NCI-H1694 (cell line): Measurements from ENCODE around the gene OPRL1.
A peak's percentile ranks its signal among the peaks of the same experiment; 100 is the strongest.

Experiments
- DNase-seq: peaks from one replicate; lab custom pipeline; 2025; lab: John Stamatoyannopoulos, UW

The OPRL1 gene

DNA sequence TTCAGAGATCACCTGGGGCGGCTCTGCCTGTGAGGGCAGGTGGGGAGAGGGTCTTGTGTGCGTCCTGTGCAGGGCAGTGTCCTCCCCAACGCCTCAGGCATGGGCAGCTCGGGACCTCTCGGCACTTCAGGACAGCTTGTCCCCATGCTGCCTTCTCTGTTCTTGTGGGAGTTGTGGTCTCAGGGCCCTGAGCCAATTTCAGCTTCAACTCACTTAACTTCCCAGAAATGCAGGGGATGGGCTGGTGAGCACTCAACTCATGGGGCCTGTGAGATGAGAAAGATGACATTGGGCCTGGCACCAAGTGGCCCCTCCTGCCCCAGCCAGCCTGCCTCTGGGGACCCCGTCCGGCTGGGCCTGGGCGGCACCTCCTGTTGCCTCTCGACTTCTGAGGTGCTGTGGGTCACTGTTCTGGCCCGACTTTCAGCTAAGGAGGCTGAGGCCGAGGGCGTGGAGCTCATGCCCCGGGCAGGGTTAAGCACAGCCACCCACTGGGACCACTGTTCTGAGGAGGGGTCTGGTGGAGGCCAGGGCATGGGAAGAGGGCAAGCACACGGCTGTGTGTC is 7.3 kb upstream of the OPRL1 start:
- no peak for DNase-seq

DNA sequence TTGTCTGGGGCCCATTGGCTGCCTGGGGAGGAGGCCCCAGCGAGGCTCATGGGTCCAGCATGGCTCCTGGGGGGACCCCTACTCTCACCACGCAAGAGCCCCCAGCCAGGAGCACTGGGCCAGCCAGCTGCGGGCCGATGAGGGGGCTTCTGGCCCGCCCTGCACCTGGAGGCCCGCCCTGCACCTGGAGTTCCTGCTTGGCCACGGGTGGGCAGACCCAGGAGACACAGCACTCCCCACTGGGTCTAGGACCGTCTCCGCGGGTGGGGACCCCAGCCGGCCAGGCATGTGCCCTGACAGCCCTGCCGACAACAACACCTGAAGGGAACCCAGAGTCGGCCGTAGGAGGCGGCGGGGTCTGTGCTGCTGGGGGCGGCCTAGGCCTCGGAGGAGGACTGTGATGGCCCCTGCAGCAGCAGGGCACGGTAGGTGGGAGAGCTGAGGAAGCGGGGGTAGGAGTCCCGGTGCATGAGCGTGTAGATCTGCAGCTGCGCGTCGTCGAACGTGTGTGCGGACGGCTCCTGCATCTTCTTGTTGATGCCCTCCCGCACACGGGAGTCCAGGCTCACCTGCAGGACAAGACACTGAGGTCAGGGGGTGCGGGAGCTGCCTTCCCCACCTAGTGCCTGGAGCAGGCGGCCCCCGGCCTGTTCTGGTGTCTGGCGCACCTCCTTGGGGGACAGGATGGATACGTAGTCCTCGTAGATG is 6.3 kb upstream of the OPRL1 start:
- DNase-seq, result no peak

DNA sequence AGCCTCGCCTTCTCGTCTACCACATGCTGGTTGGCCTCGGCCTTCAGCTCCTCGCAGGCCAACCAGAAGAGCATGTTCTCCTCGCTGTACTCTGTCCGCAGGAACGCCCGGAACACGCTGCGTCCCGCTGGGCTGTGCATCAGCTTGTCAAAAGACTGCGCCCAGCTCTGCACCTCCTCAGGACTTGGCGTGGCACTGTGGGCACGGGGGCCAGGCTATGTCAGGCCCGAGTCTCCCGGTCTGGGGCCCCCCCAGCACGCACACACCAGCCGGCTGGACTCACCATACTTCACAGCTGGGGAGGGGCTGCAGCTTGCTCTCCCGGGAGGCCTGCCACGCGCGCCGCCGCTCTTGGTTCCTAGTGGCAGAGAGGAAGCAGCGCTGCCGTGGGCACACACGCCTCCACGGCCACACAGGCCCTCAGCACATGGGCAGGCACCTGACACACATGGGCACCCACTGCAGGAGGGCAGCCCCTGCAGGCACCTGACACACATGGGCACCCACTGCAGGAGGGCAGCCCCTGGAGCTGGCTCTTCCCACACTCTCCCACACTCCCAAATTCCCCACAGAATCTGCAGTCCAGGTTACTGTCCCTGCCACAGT is 5.6 kb upstream of the OPRL1 start:
- no peak for DNase-seq

DNA sequence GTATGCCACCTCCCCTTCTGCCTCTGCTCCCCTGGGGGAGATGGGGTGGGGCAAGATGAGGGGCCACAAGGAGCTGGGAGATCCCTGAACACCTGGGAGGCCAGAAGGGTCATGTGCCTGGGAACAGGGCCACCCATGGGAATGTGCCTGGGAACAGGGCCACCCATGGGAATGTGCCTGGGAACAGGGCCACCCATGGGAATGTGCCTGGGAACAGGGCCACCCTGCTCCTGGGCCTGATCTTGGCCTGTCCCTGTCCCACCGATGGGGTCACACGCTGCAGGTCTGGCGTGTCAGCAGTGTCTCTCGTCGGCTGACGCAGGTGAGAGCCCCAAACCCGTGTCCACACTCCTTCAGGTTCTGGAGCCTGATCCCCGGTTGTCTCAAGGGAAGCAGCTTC is 4.9 kb upstream of the OPRL1 start:
- no peak for DNase-seq

DNA sequence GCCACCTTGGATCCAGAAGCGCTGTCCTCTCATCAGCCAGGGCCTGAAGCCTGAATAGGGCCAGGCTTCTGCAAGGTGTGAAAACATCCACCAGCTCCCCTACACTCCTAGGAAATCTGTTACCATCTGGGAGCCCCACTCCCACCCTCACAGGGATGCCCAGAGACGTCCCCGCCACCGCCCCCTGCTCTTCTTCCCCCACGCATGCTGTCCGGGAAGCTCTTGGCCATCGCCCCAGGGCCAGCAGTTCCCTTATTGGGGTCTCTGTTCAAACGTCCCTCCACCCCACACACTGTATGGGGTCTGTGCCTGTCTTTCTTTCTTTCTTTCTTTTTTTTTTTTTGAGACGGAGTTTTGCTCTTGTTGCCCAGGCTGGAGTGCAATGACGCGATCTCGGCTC is 4.3 kb upstream of the OPRL1 start:
- DNase-seq, result no peak

DNA sequence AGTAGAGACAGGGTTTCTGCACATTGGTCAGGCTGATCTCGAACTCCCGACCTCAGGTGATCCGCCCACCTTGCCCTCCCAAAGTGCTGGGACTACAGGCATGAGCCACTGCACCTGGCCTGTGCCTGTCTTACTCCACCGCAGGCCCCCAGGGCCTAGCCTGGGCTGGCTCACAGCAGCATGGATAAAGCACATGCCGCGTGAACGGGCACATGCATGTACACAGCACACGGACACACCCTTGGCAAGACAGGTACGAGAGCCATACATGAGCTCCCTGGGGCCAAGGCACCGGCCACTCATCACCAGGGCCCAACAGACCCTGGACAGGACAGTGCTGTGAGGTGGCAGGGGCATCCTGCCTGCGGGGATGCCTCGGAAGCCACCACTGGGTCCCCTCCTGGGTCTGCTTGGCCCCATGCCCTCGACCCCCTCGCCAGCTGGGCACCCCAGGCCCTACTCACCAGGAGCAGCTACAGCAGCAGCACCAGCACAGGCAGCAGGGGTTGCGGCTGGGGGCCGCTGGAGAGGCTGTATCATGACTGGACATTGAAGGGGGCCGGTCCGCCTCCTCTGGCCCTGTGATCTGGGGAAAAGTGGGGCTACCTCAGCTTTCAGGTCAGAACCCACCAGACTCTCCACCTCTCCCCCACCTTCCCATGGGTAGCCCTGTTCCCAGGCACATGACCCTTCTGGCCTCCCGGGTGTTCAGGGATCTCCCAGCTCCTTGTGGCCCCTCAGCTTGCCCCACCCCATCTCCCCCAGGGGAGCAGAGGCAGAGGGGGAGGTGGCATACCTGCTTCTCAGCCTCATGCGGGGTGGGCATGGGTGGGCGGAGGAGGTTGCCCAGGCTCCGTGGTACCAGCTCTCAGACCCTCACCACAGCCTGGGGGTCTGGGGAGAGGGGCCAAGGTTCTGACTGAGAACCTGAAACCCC is 3.6 kb upstream of the OPRL1 start:
- no peak for DNase-seq

DNA sequence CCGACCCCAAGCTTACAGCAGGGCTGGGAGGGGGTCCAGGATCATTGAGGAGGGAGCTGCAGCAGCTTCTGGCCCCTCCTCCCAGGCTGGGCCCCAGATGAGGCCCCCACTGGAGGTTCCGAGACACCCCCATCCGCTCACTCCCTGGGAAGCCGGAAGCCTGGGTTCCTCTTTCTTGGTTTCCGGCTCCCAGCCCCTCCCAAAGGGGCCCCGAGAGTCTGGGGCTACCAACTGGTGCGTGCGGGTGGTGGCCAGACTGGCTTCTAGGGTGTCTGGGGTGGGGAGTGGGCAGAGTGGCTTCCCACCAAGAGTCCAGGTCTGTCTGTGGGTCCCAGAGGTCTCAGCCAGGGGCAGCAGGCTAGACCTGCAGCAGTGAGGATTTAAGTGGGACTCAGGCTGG is 2.8 kb upstream of the OPRL1 start:
- DNase-seq, result no peak

DNA sequence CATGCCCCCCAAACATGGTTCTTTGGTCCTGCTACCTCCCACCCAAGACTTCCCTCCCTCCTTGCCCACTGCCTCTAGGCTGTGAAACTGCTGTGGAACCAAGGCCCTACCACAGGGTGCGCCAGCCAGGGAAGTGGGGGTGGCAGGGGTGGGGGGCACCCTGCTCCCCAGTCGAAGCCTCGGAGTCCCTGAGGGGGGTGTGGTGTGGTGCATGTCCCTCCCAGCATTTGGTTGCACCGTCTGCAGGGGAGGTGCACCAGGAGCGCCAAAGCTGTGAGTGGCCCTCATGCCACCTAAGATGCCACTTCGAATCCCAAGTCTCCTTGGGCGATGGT is 2.4 kb upstream of the OPRL1 start:
- no peak for DNase-seq

DNA sequence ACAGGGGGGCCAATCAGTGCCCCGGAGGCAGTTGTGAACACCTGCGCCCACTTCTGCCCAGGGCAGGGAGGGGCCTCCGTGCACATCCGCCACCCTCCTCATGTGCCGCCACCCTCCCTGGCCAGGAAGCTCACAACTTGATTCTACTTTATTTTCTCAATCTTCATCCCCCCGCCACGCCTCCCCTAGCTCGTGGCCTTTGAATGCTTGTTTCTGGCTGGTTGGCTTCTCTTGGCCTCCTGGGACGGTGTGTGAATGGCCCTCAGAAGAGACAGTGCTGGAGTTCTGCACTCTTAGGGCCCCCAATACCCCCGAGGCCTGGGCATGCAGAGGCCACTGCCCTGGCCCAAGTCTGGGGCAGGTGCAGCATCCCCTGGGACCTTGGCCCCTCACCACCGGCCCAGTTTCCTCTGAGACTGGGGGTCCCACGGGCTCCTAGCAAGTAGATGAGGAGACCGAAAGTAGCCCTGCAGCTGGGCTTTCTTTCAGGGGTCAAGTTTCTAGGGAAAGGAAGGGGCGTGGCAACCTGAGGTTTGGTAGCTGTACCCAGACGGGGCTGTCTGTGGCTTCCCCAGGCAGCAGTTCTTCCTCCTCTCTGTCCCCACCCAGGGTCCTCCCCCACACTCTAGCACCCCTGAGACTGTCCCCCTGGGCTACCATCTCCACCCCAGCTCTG is 1.9 kb upstream of the OPRL1 start:
- DNase-seq, result no peak

DNA sequence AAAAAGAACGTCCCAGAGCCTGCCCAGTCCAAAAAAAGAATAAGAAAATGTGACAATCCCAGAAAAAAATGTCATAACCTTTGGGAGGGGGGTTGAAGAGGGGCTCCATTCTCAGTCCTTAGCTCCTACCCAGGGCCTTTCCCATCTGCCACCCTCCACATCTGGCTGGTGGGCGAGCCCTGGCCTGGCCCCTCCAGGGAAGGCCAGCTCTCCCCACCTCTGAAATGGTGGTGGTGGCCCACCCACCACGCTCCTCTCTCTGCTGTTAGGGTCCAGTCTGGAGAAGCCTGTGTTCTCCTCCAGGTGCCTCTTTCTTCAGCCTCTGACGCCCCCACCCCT is 979 bp upstream of the OPRL1 start:
- no peak for DNase-seq

DNA sequence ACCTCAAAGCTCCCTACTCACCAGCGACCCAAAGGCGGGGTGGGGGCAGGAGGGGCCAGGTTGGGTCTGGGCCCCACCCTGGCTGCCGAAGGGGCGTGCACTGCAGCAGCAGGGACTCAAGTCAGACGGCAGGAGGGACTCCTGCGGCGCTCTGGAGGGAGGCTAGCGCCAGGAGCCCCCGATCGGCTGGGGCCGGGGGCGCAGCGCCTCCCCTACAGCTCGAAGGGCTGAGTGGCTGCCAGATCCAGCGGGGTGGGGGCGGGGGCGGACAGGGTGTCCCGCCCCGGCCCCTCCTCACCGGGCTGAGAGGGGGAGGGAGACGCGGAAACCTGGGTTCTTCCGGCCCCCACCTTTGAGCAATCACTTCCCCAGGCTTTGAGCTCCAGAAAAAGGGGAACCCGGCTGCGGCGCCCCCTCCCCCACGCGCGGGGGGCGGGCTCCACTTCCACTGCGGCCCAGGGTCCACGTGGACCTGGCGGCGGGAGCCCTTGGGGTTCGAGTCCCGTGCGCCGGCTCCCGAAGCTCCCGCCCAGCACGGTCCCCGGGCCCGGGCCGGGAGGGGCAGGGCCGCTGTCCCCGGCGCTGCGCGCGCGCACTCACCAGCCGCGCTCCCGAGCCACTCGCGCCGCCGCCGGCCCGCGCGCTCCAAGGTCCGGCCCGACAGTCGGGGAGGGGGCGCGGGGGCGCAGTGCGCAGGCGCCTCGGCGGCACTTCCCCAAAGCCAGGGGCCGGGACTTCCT is 439 bp upstream of the OPRL1 start, which contains the start of gene RGS19:
TSS of gene RGS19 (minus strand) at position 246 of the 740 bp plus-strand sequence. CDS start 2,632 bp downstream, outside the sequence.
- peak; percentile 21 for DNase-seq

DNA sequence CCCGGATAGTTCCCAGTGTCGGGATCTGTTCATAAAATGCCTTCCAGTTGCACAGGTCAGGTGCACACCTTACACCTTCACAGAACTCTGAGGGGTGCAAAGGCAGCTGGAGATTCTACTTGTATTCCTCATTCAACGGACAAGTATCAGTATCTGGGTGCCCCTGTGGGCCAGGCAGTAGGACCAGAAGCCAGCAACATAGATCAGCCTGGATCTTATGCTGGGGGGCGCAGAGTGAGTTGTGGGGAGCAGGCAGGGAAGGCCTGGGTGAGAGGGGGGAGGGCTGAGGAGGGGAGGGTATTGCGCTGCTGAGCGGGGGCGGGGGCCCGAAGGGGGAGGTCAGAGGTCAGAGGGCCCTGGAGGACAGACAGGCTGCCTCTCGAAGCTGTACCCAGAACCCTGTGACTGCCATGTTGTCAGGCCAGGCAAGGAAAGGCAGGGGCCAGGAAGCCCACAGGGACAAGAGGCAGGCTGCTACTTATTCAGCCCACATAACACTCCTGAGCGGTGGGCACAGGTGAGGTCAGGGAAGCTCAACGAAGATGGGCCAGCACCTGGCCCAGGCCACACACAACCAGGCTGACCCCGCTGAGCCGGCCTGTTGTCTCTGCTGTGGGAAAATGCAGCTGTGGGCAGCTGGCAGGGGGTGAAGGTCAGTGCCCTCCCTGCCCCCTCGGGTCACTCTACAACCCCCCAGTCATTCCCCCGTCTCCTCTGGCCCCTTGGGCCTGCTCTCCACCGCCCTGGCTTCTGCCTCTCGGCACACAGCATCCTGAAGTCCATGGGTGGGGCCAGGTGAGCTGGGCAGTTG is 1.1 kb downstream of the OPRL1 start:
- no peak for DNase-seq

DNA sequence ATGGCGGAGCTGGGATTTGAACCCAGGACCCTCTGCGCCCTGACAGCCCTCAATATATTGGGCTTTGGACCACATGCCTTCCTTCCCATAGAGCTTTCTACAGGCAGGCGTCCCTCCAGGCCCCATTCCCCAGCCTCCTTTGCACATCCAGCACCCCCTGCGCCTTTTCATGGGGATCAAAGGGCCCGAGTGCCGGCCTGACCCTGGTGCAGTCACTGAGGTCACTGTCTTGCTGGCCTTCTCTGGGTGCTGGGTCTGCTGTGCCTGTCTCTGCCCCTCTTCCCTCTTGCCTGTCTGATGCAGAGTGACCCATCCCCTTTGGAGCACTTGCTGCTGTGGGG is 1.7 kb downstream of the OPRL1 start:
- DNase-seq, result no peak

DNA sequence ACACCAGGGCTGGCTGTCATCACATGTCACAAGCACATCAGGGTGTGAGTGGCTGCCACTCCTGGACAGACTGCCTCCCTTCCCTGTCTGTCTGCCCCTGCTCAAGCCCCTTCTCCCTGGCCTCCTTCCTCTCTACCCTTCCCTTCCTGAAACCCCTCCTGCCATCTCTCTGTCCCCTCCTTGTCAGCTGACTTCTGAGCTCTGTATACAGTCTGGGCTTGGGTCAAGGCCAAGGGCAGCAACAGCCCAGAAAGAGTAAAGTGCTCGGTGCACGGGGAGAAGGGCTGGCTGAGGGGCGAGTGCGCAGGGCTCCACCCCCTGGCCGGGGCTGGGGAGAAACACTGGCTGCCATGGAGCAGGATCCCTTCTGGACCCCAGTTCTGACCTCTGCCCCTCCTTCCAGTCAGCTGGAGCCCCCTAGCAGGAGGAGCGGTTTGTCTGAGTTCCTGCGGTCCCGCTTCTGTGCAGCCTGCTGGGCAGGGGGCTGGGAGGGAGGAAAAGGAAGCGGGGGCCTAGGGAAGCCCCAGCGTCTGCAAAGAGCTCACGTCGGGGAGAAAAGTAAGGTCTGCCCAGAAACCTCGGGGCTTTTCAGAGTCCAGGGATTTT is 2.3 kb downstream of the OPRL1 start:
- no peak for DNase-seq

DNA sequence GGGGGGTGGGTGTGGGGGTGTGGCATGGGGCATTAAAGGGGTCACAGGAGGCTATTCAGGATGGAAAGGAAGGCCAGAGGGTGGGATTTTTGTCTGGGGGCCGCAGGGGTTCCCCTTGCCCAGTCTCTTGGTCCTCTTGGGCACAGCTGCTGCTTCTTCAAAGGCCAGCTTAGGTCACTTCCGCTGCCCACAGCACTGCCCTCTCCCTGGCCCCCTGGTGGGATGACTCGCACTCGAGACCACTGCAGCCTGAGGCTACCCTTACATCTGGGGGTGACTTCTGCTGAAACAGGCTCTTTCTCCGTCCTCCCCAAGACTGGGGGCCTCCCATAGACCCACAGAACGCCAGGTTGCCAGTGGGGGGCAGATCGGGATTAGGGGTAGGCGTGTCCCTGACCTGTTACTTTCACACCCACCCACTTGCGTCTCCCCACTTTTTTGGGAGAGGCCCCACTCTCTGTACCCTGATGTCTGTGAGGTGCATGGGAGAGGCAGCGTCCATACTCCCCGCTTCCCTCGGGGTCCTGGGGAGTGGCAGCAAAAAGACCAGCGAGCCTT is 3.0 kb downstream of the OPRL1 start:
- DNase-seq, result no peak

DNA sequence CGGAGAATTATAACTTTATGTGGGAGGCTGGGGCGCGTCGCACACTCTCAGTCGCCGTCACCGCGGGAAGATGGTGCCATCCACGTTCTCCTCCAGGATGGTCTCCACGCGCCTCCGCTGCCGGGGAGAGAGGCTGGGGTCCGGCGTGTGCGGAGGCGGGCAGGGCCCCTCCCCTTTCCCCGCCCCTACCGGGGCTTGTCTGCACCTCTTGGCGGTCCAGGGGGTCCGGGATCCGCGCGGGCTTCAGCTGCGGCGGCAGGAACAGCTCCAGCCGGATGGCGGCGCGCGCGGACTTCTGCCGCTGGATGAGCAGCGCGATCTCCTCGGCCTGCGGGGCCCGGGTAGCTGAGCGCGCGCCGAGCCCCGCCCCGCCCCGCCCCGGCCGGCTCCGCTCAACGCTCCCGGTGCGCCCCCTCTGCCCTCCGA is 3.5 kb downstream of the OPRL1 start:
- DNase-seq, result peak; percentile 38

DNA sequence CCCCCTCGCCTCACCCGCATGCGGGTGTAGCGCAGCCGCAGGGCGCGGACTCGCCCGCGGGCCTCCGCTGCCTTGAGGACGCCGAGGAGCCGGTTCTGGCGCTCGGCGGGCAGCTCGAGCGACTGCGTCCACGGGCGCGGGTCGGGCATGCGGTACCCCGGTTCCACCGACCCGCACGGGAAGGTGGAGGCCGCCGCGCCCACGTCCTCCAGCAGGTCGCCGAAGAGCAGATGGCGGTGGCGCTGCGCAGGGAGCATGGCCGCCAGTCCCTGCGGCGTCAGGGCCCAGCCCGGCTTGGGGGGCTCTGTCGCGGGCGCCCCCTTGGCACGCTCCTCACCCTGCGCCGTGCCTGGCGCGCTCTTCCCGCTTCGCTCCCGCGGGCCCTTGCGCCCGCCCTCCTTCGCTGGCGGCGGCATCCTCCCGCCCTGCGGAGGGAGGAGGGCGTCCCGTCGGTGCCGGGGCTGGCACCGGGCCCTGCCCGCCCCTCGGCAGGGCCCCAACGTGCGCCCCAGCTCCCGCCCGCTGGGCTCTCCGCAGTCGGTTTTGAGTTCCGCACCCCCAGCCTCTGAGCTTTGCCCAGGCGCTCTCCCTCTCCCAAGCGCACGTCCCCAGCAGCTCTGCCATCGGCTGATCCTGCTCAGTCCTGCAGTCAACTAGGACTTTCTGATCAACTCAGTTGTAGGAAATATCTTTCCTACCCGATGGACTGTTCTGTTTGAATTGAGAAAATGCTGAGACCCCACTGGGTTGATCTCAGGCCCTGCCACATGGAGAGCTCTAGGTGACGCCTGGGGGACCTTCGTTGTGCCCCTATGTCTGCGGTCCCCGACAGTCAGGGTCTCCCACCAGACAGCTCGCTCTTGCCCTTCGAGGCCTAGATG is 4.2 kb downstream of the OPRL1 start, which contains the start of gene LKAAEAR1:
TSS of gene LKAAEAR1 (minus strand) at position 595 of the 881 bp plus-strand sequence. CDS start at position 416, 179 bp downstream.
- DNase-seq, result no peak

DNA sequence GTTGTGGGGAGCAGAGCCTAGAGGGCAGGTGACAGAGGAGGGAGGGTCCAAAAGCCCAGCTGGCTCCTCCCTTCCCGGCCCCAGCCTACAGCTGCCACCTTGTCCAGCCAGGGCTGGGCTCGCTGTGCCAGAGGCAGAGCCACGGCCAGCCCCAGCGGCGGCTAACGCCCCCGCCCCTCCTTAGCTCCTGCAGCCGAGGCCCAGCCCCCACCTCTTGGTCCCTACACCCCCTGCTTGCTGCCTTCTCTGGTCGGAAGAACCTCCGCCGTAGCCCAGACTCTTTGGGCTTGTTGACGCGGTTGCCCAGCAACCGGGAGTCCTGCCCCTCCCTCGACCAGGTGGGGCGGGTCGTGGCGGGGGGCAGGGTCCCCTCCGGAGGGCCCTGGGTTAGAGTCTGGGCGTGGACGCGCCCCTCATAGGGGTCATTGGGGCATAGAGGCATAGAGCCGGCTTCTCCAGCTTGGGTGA is 4.8 kb downstream of the OPRL1 start:
- DNase-seq, result no peak

DNA sequence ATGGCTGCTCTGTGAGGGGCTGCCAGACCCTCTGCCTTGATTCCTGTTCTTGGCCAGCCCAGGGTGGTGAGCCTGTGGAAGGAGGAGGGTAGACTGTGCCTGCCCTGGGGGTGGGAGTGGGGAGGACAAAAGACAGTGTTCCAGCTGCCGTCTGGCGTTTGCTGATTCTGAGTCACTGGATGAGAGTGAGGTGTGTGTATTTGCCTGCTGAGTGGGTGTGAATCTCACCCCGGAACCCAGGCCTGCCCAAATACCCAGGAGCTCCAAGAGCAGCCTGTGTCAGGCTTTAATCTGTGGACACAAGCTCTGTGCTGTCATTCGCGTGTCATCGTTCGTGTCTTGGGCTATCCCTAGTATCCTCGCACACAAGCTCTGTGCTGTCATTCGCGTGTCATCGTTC is 6.9 kb downstream of the OPRL1 start:
- DNase-seq, result no peak
